Activated CD8-positive, alpha-beta memory T cell treated with anti-CD3 and anti-CD28 coated beads for 48 hours (primary cell): ENCODE measurements around the gene KANK2.
"Not testable (repeated sequence)": the region's sequence is repeated elsewhere in the genome, so short reads cannot be mapped to it uniquely, and the experiment has no call there.

Source experiments
- DNase-seq, 3 experiments: peaks; one replicate each; pipeline ENCODE4 v3.0.0-alpha.2; 2020; ENCODE audit warnings: low read depth in 2 of 3, low spot score in 2 of 3

KANK2 gene

GRCh38 chr19:11142528-11143171 lies 54.7 kb downstream of the KANK2 start:
- DNase-seq = no peak

GRCh38 chr19:11141937-11142527 lies 55.3 kb downstream of the KANK2 start:
- no peak for DNase-seq

- no peak for DNase-seq
Observed at GRCh38 chr19:11140896-11141295, 56.4 kb downstream of the KANK2 start.

- not testable (repeated sequence) for DNase-seq
Observed at GRCh38 chr19:11140023-11140538, 57.3 kb downstream of the KANK2 start.

- no peak for DNase-seq
Observed at GRCh38 chr19:11138601-11139300, 58.6 kb downstream of the KANK2 start.

- DNase-seq = peak in 2 of 3 experiments; percentile 11 to 30
Observed at GRCh38 chr19:11137542-11138384, 59.6 kb downstream of the KANK2 start.

- DNase-seq = no peak
Observed at GRCh38 chr19:11136400-11137101, 60.8 kb downstream of the KANK2 start.

GRCh38 chr19:11131471-11131870 lies 65.9 kb downstream of the KANK2 start:
- DNase-seq = no peak

GRCh38 chr19:11130824-11131455 lies 66.4 kb downstream of the KANK2 start:
- DNase-seq = peak; percentile 34 to 52 (median 41)

GRCh38 chr19:11127905-11128304 lies 69.4 kb downstream of the KANK2 start:
- no peak for DNase-seq

- peak; percentile 29 to 63 (median 60) for DNase-seq
Observed at GRCh38 chr19:11125994-11126685, 71.2 kb downstream of the KANK2 start.

- DNase-seq = not testable (repeated sequence)
Observed at GRCh38 chr19:11124157-11124556, 73.2 kb downstream of the KANK2 start.

GRCh38 chr19:11123114-11123513 lies 74.2 kb downstream of the KANK2 start:
- DNase-seq = no peak

- DNase-seq = not testable (repeated sequence)
Observed at GRCh38 chr19:11121963-11122362, 75.4 kb downstream of the KANK2 start.

- no peak for DNase-seq
Observed at GRCh38 chr19:11116507-11116906, 80.8 kb downstream of the KANK2 start.

- no peak for DNase-seq
Observed at GRCh38 chr19:11115895-11116446, 81.4 kb downstream of the KANK2 start.

GRCh38 chr19:11115042-11115441 lies 82.3 kb downstream of the KANK2 start:
- no peak for DNase-seq
